ENCODE data around the gene CAMTA1.

CAMTA1 gene

DNA sequence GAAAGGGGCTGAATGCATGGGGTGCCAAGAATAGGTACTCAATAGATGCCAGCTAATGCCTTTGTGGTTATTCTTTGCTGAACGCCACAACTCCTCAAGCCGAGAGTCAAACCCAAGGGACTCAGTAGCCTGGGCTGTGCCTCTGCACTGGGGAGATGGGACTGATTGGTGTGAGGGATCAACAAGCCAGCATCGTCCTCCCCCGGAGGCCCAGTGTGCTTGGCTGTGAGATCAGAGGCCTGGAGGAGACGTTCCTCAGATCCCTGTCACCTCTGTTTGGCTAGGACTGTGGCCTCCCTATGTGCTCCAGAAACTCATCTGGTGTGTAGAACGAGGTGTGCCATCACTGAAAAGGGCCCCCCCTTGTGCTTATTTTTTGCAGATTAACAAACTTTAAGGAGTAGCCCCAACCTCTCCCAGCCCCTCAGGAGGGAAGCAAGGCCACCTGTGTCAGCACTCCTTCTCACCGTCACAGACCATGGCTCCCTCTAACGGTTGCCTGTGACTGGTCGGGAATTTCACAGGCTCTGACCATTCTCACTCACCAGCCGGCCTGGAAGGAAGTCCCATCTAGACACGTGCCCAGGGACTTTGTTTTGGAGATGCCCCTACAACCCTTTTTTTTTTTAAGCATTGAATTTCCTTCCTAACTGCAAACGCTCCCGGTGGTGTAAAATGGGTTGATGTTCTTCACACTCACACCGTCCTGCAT is 791.8 kb downstream of the CAMTA1 start:
- TF ChIP-seq, protein P1, sequence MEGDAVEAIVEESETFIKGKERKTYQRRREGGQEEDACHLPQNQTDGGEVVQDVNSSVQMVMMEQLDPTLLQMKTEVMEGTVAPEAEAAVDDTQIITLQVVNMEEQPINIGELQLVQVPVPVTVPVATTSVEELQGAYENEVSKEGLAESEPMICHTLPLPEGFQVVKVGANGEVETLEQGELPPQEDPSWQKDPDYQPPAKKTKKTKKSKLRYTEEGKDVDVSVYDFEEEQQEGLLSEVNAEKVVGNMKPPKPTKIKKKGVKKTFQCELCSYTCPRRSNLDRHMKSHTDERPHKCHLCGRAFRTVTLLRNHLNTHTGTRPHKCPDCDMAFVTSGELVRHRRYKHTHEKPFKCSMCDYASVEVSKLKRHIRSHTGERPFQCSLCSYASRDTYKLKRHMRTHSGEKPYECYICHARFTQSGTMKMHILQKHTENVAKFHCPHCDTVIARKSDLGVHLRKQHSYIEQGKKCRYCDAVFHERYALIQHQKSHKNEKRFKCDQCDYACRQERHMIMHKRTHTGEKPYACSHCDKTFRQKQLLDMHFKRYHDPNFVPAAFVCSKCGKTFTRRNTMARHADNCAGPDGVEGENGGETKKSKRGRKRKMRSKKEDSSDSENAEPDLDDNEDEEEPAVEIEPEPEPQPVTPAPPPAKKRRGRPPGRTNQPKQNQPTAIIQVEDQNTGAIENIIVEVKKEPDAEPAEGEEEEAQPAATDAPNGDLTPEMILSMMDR (IDR thresholded peaks at IDR 0.05; ENCODE audit: borderline replicate concordance, insufficient read depth, low read depth, low read length) = no peak
- H3K4me3 ChIP-seq (ENCODE audit: low read depth, low read length) = no peak overlapping the region

GRCh38 chr1:7578206-7578605 is 793.0 kb downstream of the CAMTA1 start:
- H3K4me3 ChIP-seq (ENCODE audit: low read depth, low read length) = no peak overlapping the region
- TF ChIP-seq, protein P1 (IDR thresholded peaks at IDR 0.05; ENCODE audit: borderline replicate concordance, insufficient read depth, low read depth, low read length) = no peak

GRCh38 chr1:7579016-7579415 is 793.8 kb downstream of the CAMTA1 start:
- TF ChIP-seq, protein P1 (IDR thresholded peaks at IDR 0.05; ENCODE audit: borderline replicate concordance, insufficient read depth, low read depth, low read length) = no peak
- H3K4me3 ChIP-seq (ENCODE audit: low read depth, low read length) = no peak overlapping the region

GRCh38 chr1:7579831-7580804 is 794.9 kb downstream of the CAMTA1 start:
- TF ChIP-seq, protein P1 (IDR thresholded peaks at IDR 0.05; ENCODE audit: borderline replicate concordance, insufficient read depth, low read depth, low read length) = no peak
- no peak overlapping the region for H3K4me3 ChIP-seq (ENCODE audit: low read depth, low read length)

GRCh38 chr1:7580923-7581753 is 795.9 kb downstream of the CAMTA1 start:
- TF ChIP-seq, protein P1 (IDR thresholded peaks at IDR 0.05; ENCODE audit: borderline replicate concordance, insufficient read depth, low read depth, low read length) = no peak
- H3K4me3 ChIP-seq (ENCODE audit: low read depth, low read length) = no peak overlapping the region

DNA sequence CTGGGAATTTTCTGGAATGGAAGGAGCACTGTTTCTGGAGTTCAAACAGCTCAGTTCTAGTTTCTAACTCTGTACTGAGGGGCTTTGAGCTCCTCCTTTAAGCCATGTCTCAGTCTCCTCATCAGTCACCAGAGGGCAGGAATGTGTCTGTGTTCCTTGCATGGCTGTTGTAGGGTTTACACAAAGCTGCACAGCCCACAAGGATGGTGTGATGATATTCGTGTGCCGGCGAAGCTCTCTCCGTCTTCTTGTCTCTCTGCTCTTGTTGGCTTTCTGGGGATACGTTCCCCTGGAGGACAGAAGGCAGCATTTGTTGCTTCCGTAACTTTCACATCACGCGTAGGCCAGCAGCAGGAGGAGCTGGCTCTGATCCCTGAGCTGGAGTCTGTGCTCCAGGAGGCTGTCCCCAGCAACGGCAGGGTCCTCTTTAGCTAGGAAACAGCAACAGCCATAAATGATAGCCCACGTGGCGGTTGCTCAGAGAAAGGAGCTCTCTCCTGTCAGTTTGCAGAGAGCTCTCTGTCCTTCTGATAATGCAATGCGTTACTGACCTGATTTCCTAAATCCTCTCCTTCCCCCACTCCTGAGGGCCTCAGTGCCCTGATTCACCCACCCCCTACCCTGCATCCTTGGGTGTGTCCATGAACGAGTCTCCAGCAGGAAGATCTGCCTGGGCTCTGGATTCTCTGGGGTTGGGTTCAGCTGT is 796.7 kb downstream of the CAMTA1 start:
- no peak overlapping the region for H3K4me3 ChIP-seq (ENCODE audit: low read depth, low read length)
- TF ChIP-seq, protein P1 (IDR thresholded peaks at IDR 0.05; ENCODE audit: borderline replicate concordance, insufficient read depth, low read depth, low read length) = no peak
